Activated naive CD8-positive, alpha-beta T cell (primary cell): Measurements from ENCODE around the gene PPAT.
A peak's percentile ranks its signal among the peaks of the same experiment; 100 is the strongest.

ENCODE experiments used
- H3K27ac Mint-ChIP-seq: one replicate; pipeline ENCODE4 v1.8.0; 2021; ENCODE audit warnings: mixed read lengths
- H3K27me3 Mint-ChIP-seq: one replicate; pipeline ENCODE4 v1.8.0; 2021; ENCODE audit warnings: mixed read lengths
- H3K36me3 Mint-ChIP-seq: one replicate; pipeline ENCODE4 v1.8.0; 2021; ENCODE audit warnings: mixed read lengths
- H3K4me1 Mint-ChIP-seq: one replicate; pipeline ENCODE4 v1.8.0; 2021; ENCODE audit warnings: low read depth, mixed read lengths
- H3K4me3 Mint-ChIP-seq: one replicate; pipeline ENCODE4 v1.8.0; 2021; ENCODE audit warnings: mild to moderate bottlenecking, mixed read lengths
- H3K9me3 Mint-ChIP-seq: one replicate; pipeline ENCODE4 v1.8.0; 2021; ENCODE audit warnings: low read depth, mixed read lengths

The PPAT gene

GRCh38 chr4:56416349-56416748, 19.1 kb downstream of the PPAT start:
- Mint-ChIP-seq H3K9me3 (no peaks in the 10 kb centered on the region), H3K4me3 (no peak overlapping the region), H3K27ac (no peak overlapping the region), H3K27me3 (no peaks in the 10 kb centered on the region), H3K4me1 (peaks cover 8% of the 10 kb centered on the region), H3K36me3 (no peaks in the 10 kb centered on the region)

- Mint-ChIP-seq H3K36me3 (no peaks in the 10 kb centered on the region), H3K4me1 (peaks cover 20% of the 10 kb centered on the region), H3K4me3 (no peak overlapping the region), H3K27me3 (no peaks in the 10 kb centered on the region), H3K27ac (no peak overlapping the region), H3K9me3 (no peaks in the 10 kb centered on the region)
Observed at GRCh38 chr4:56414135-56414670, 21.2 kb downstream of the PPAT start.

GRCh38 chr4:56410247-56411062, 25.0 kb downstream of the PPAT start:
- Mint-ChIP-seq H3K9me3 (no peaks in the 10 kb centered on the region), H3K27me3 (no peaks in the 10 kb centered on the region), H3K27ac (no peak overlapping the region), H3K4me1 (peaks cover 19% of the 10 kb centered on the region), H3K4me3 (no peak overlapping the region), H3K36me3 (peaks cover 10% of the 10 kb centered on the region)

GRCh38 chr4:56409511-56410090, 25.8 kb downstream of the PPAT start:
- H3K4me1 Mint-ChIP-seq, result peaks cover 19% of the 10 kb centered on the region

GRCh38 chr4:56408978-56409377, 26.4 kb downstream of the PPAT start:
- Mint-ChIP-seq H3K4me3 (no peak overlapping the region), H3K9me3 (no peaks in the 10 kb centered on the region), H3K36me3 (peaks cover 10% of the 10 kb centered on the region), H3K27me3 (no peaks in the 10 kb centered on the region), H3K27ac (no peak overlapping the region), H3K4me1 (peaks cover 19% of the 10 kb centered on the region)

More at GRCh38 chr4:56409511-56410090, 25.8 kb downstream of the PPAT start:
- H3K4me3 Mint-ChIP-seq, result no peak overlapping the region
- H3K27me3 Mint-ChIP-seq, result no peaks in the 10 kb centered on the region
- H3K27ac Mint-ChIP-seq, result no peak overlapping the region
- no peaks in the 10 kb centered on the region for H3K9me3 Mint-ChIP-seq
- peaks cover 10% of the 10 kb centered on the region for H3K36me3 Mint-ChIP-seq

GRCh38 chr4:56406151-56406550, 29.3 kb downstream of the PPAT start:
- Mint-ChIP-seq H3K4me3 (no peak overlapping the region), H3K9me3 (no peaks in the 10 kb centered on the region), H3K27me3 (no peaks in the 10 kb centered on the region), H3K4me1 (peaks cover 14% of the 10 kb centered on the region), H3K36me3 (peaks cover 12% of the 10 kb centered on the region), H3K27ac (no peak overlapping the region)

- H3K9me3 Mint-ChIP-seq, result no peaks in the 10 kb centered on the region
- H3K36me3 Mint-ChIP-seq, result peaks cover 12% of the 10 kb centered on the region
- H3K27ac Mint-ChIP-seq, result no peak overlapping the region
- H3K4me3 Mint-ChIP-seq, result no peak overlapping the region
- H3K27me3 Mint-ChIP-seq, result no peaks in the 10 kb centered on the region
- H3K4me1 Mint-ChIP-seq, result peaks cover 6% of the 10 kb centered on the region
Observed at GRCh38 chr4:56405016-56405415, 30.4 kb downstream of the PPAT start.

- Mint-ChIP-seq H3K27me3 (no peaks in the 10 kb centered on the region), H3K36me3 (peaks cover 5% of the 10 kb centered on the region), H3K27ac (no peak overlapping the region), H3K4me1 (no peaks in the 10 kb centered on the region), H3K4me3 (no peak overlapping the region), H3K9me3 (no peaks in the 10 kb centered on the region)
Observed at GRCh38 chr4:56400560-56400959, 34.9 kb downstream of the PPAT start.

GRCh38 chr4:56391270-56391669, 44.1 kb downstream of the PPAT start:
- Mint-ChIP-seq H3K9me3 (no peaks in the 10 kb centered on the region), H3K4me1 (peaks cover 33% of the 10 kb centered on the region), H3K4me3 (no peak overlapping the region), H3K27ac (no peak overlapping the region), H3K27me3 (no peaks in the 10 kb centered on the region), H3K36me3 (peaks cover 2% of the 10 kb centered on the region)

- peaks cover 2% of the 10 kb centered on the region for H3K36me3 Mint-ChIP-seq
- no peaks in the 10 kb centered on the region for H3K27me3 Mint-ChIP-seq
- H3K4me1 Mint-ChIP-seq, result peaks cover 42% of the 10 kb centered on the region
- H3K4me3 Mint-ChIP-seq, result peak overlapping the region; percentile 90
- no peaks in the 10 kb centered on the region for H3K9me3 Mint-ChIP-seq
- H3K27ac Mint-ChIP-seq, result peak overlapping the region; percentile 72
Observed at GRCh38 chr4:56389558-56389957, 45.9 kb downstream of the PPAT start.

GRCh38 chr4:56388306-56388705, 47.1 kb downstream of the PPAT start:
- Mint-ChIP-seq H3K9me3 (no peaks in the 10 kb centered on the region), H3K27ac (peak overlapping the region; percentile 99), H3K4me1 (peaks cover 46% of the 10 kb centered on the region), H3K36me3 (peaks cover 2% of the 10 kb centered on the region), H3K4me3 (peak overlapping the region; percentile 90), H3K27me3 (no peaks in the 10 kb centered on the region)

- Mint-ChIP-seq H3K36me3 (peaks cover 2% of the 10 kb centered on the region), H3K27ac (peak within 1 kb of the TSS; percentile 99), H3K4me3 (peak within 1 kb of the TSS; percentile 90), H3K9me3 (no peaks in the 10 kb centered on the region), H3K4me1 (peaks cover 42% of the 10 kb centered on the region), H3K27me3 (no peaks in the 10 kb centered on the region)
Observed at GRCh38 chr4:56387023-56388001, 48.1 kb downstream of the PPAT start, which contains the start of gene AASDH. Gene AASDH (minus strand): TSS chr4:56387491. CDS start chr4:56384299, 3,192 bp downstream.

- Mint-ChIP-seq H3K4me1 (peaks cover 39% of the 10 kb centered on the region), H3K9me3 (no peaks in the 10 kb centered on the region), H3K27ac (peak overlapping the region; percentile 41), H3K36me3 (no peaks in the 10 kb centered on the region), H3K4me3 (peak overlapping the region; percentile 90), H3K27me3 (no peaks in the 10 kb centered on the region)
Observed at GRCh38 chr4:56386091-56386490, 49.3 kb downstream of the PPAT start.

- Mint-ChIP-seq H3K27me3 (no peaks in the 10 kb centered on the region), H3K4me3 (no peak overlapping the region), H3K27ac (no peak overlapping the region), H3K36me3 (peaks cover 5% of the 10 kb centered on the region), H3K9me3 (no peaks in the 10 kb centered on the region), H3K4me1 (peaks cover 6% of the 10 kb centered on the region)
Observed at GRCh38 chr4:56375458-56375857, 60.0 kb downstream of the PPAT start.
